ENCODE data around the gene GATB.

Gene GATB

DNA sequence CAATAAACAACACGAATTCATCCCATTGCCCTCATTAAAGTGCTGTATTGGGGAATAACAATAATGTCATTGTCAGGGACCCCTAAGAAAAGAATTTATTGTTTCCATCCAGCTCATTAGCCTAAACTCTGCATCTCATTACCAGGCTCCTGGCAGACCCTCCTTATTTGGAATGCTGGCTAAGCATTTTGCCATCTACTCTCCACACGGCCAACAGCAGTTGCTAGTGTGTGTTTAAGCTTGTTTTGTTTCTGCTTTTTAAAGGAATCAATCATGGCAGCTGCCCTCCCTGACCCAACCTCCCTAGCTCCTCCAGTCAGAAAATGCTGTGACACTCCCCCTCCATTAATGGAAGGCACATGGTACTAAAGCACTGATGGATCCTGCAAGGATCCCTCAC lies 43.5 kb downstream of the GATB start:
- DNase-seq (ENCODE audit: insufficient read length, low spot score) (no peak), FAIRE-seq (no peak)
- TF ChIP-seq, protein P1, sequence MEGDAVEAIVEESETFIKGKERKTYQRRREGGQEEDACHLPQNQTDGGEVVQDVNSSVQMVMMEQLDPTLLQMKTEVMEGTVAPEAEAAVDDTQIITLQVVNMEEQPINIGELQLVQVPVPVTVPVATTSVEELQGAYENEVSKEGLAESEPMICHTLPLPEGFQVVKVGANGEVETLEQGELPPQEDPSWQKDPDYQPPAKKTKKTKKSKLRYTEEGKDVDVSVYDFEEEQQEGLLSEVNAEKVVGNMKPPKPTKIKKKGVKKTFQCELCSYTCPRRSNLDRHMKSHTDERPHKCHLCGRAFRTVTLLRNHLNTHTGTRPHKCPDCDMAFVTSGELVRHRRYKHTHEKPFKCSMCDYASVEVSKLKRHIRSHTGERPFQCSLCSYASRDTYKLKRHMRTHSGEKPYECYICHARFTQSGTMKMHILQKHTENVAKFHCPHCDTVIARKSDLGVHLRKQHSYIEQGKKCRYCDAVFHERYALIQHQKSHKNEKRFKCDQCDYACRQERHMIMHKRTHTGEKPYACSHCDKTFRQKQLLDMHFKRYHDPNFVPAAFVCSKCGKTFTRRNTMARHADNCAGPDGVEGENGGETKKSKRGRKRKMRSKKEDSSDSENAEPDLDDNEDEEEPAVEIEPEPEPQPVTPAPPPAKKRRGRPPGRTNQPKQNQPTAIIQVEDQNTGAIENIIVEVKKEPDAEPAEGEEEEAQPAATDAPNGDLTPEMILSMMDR (IDR thresholded peaks at IDR 0.05; ENCODE audit: insufficient read depth, missing control alignments) = no peak

DNA sequence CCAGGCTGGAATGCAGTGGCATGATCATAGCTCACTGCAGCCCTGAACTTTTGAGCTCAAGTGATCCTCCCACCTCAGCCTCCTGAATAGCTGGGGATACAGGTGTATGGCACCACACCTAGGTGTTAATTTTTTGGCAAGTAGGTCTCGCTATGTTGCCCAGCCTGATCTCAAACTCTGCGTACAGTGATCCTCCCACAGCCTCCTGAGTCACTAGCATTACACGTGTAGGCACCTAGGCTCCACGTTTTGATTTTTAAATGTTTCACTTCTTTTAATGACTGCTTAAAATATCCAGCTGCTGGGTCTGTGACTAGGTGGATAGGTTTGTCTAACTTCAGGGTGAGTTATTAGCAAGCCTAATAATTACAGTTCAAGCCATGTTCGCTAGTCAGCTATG lies 44.5 kb downstream of the GATB start:
- DNase-seq (ENCODE audit: insufficient read length, low spot score) (no peak), FAIRE-seq (no peak)
- TF ChIP-seq, protein P1 (IDR thresholded peaks at IDR 0.05; ENCODE audit: insufficient read depth, missing control alignments) = no peak

DNA sequence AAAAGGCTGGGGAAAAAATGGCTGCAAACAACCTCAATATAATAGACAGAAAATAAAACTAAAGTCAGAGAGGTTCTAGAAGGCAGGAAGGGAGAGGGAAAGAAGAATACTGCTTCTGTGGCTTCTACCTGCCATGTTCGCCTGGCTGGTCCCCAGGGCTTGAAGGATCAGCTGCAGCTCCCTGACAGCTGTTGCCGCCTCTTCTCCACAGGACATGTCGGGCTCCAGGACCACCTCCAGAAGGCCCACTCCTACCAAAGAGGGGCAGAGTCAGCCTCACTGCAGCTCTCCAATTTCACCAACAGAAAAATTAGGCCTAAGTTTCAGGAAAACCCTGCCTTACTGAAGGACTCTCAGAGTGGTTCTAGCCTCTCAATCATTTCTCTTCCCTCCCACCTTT lies 44.9 kb downstream of the GATB start:
- FAIRE-seq (no peak), DNase-seq (ENCODE audit: insufficient read length, low spot score) (no peak)
- TF ChIP-seq, protein P1 (IDR thresholded peaks at IDR 0.05; ENCODE audit: insufficient read depth, missing control alignments) = no peak

DNA sequence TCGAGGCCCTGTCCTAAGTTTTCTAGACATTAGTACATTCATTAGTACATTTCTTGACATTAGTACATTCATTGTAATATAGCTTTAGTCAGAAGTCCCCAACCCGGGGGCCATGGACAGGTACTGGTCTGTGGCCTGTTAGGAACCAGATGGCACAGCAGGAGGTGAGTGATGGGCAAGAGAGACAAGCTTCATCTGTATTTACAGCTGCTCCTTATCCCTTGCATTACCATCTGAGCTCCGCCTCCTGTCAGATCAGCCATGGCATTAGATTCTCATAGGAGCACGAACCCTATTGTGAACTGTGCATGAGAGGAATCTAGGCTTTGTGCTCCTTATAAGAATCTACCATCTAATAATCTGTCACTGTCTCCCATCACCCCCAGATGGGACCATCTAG lies 48.0 kb downstream of the GATB start:
- no peak for DNase-seq (ENCODE audit: insufficient read length, low spot score)
- no peak for FAIRE-seq
- TF ChIP-seq, protein P1 (IDR thresholded peaks at IDR 0.05; ENCODE audit: insufficient read depth, missing control alignments) = no peak

DNA sequence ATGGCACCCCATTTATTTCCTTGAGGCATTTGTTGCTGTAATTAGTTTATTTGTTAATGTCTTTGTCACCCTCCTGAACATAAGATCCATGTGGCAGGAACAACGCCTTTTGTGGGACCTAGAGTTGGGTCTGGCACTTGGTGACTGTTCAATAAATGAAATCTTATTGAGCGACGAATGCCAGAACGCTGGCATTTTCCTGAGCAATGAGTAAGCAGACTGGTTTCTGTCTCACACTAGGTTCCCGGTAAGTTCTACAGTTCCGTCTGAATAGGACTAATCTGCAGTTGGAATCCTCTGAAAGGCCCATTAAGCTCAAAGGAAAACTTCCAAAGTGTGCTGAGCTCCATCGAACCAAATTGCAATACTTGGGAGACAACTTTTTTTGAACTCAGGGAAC lies 49.2 kb downstream of the GATB start:
- DNase-seq (ENCODE audit: insufficient read length, low spot score) (no peak), FAIRE-seq (no peak)
- TF ChIP-seq, protein P1 (IDR thresholded peaks at IDR 0.05; ENCODE audit: insufficient read depth, missing control alignments) = no peak

DNA sequence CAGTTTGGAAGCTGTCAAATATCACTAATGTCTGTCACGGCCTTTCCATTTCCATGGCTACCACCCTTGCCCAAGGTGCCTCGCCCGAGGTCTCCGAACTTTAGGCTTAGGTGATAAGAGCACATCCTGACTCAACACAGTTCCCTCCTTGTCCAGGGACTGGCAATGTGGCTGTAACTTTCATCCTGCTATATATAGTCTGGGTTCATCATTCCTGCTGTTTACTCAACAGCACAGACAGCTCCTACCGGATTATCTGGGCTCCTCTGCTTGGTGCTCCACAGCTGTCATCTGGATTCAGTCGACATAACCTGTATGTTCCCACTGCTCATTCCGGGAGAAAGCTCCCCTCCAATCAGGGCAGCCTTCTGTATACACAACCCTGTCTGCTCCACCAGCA lies 51.2 kb downstream of the GATB start:
- TF ChIP-seq, protein P1 (IDR thresholded peaks at IDR 0.05; ENCODE audit: insufficient read depth, missing control alignments) = no peak
- DNase-seq (ENCODE audit: insufficient read length, low spot score) = no peak
- FAIRE-seq = no peak

DNA sequence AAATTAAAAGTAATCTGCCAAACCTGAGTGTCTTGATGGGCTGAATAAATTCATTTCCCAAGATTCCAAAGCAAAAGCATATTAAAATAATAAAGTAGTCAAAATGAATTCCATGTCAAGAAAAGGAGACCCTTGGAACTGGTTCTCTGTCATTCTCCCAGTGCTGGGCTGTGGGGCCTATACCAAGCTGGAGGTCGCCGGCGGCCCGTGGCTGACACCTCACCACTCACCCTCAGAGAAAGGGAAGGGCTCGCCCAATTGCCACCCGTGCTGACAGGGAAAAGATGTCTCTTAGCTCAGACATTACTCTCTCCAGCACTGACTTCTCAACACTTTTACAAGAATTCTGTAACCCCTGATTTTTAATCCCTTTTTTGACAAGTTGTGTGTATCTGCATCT lies 51.7 kb downstream of the GATB start:
- DNase-seq (ENCODE audit: insufficient read length, low spot score) (no peak), FAIRE-seq (no peak)
- TF ChIP-seq, protein P1 (IDR thresholded peaks at IDR 0.05; ENCODE audit: insufficient read depth, missing control alignments) = no peak
